GM23338 (cell line): ENCODE results near the gene CCSAP. TPM values are rescaled to one million over a fixed set of nuclear protein-coding genes. Genes with fewer than 3 reads are reported as not detected.

Experiments
- ATAC-seq: fragments of 200-7000 bp; cut with Tn5 transposase; 3 replicates; pipeline ENCODE4 v1.9.1; 2020
- DNase-seq: peaks from one replicate; pipeline ENCODE4 v3.0.0-alpha.2; 2015; ENCODE audit warnings: low spot score
- H2AFZ ChIP-seq: fragments of 200-600 bp; sonication (generic); 2 replicates; pipeline ENCODE4 v1.8.0; 2016; ENCODE audit warnings: antibody characterized with exemption, mild to moderate bottlenecking, moderate library complexity
- H3F3A ChIP-seq: fragments of 200-600 bp; sonication (generic); replicated peaks from 2 replicates; pipeline ENCODE4 v1.8.0; 2017; ENCODE audit warnings: antibody characterized with exemption, mixed run types, low read depth
- H3K27ac ChIP-seq: fragments of 200-600 bp; sonication (generic); 2 replicates; pipeline ENCODE4 v1.6.1; 2016; ENCODE audit warnings: low read depth
- H3K27me3 ChIP-seq: fragments of 200-600 bp; sonication (generic); 2 replicates; pipeline ENCODE4 v1.8.0; 2016; ENCODE audit warnings: mild to moderate bottlenecking, mixed run types, moderate library complexity; ENCODE audit not compliant: insufficient read depth
- H3K36me3 ChIP-seq: fragments of 200-600 bp; sonication (generic); 2 replicates; pipeline ENCODE4 v1.8.0; 2016; ENCODE audit warnings: mild to moderate bottlenecking; ENCODE audit not compliant: insufficient read depth
- H3K4me1 ChIP-seq: fragments of 200-600 bp; sonication (generic); 2 replicates; pipeline ENCODE4 v1.8.0; 2016; ENCODE audit warnings: mild to moderate bottlenecking, moderate library complexity; ENCODE audit not compliant: insufficient read depth
- H3K4me2 ChIP-seq: fragments of 200-600 bp; sonication (generic); 2 replicates; pipeline ENCODE4 v1.7.1; 2017; ENCODE audit warnings: mixed run types
- H3K4me3 ChIP-seq: fragments of 200-600 bp; sonication (generic); 2 replicates; pipeline ENCODE4 v1.6.1; 2016; ENCODE audit warnings: mixed run types
- H3K79me2 ChIP-seq: fragments of 200-600 bp; sonication (generic); replicated peaks from 2 replicates; pipeline ENCODE4 v1.8.0; 2017; ENCODE audit warnings: mild to moderate bottlenecking; ENCODE audit not compliant: insufficient read depth
- H3K9me2 ChIP-seq: fragments of 200-600 bp; sonication (generic); 2 replicates; pipeline ENCODE4 v1.8.0; 2017; ENCODE audit not compliant: insufficient read depth
- H4K20me1 ChIP-seq: fragments of 200-600 bp; sonication (generic); replicated peaks from 2 replicates; pipeline ENCODE4 v1.8.0; 2017; ENCODE audit warnings: mild to moderate bottlenecking; ENCODE audit not compliant: insufficient read depth
- H3K27ac Mint-ChIP-seq: 2 replicates; pipeline ENCODE4 v1.8.0; 2020; ENCODE audit warnings: inconsistent platforms, mild to moderate bottlenecking, moderate library complexity, mixed read lengths
- H3K27me3 Mint-ChIP-seq: 3 replicates; pipeline ENCODE4 v1.8.0; 2022; ENCODE audit warnings: low read depth, mild to moderate bottlenecking, moderate library complexity, mixed read lengths, inconsistent platforms; ENCODE audit not compliant: insufficient read depth, poor library complexity
- H3K36me3 Mint-ChIP-seq: 3 replicates; pipeline ENCODE4 v1.8.0; 2021; ENCODE audit warnings: low read depth, mild to moderate bottlenecking, inconsistent platforms, moderate library complexity, mixed read lengths
- H3K4me1 Mint-ChIP-seq: 3 replicates; pipeline ENCODE4 v1.8.0; 2020; ENCODE audit warnings: mild to moderate bottlenecking, inconsistent platforms, mixed read lengths
- H3K4me3 Mint-ChIP-seq: 3 replicates; pipeline ENCODE4 v1.8.0; 2021; ENCODE audit warnings: moderate library complexity, mild to moderate bottlenecking, inconsistent platforms, mixed read lengths
- H3K9me3 Mint-ChIP-seq: 3 replicates; pipeline ENCODE4 v1.8.0; 2020; ENCODE audit warnings: moderate library complexity, mild to moderate bottlenecking, inconsistent platforms, mixed read lengths
- CREB1 ChIP-seq: fragments of 250-450 bp; sonication (Bioruptor Pico); IDR thresholded peaks from 2 replicates; pipeline ENCODE4 v1.5.0; 2020; ENCODE audit warnings: low read depth, mild to moderate bottlenecking, moderate library complexity
- CTCF ChIP-seq, 2 experiments: fragments of 200-600 bp in 1 of 2; sonication (generic) in 1 of 2; conservative IDR thresholded peaks; 2 replicates each; pipeline versions ENCODE4 v1.5.1 to v1.6.1; 2016 to 2017; ENCODE audit warnings: antibody characterized with exemption in 2 of 2, low read depth in 2 of 2, mild to moderate bottlenecking in 2 of 2, moderate library complexity in 1 of 2
- ETS1 ChIP-seq: IDR thresholded peaks from 2 replicates; pipeline ENCODE4 v1.6.1; 2016; ENCODE audit warnings: antibody characterized with exemption
- EZH2 ChIP-seq: fragments of 200-600 bp; sonication (generic); IDR thresholded peaks from one replicate; pipeline ENCODE4 v1.8.0; 2017; ENCODE audit warnings: antibody characterized with exemption, mild to moderate bottlenecking, low read depth; ENCODE audit not compliant: unreplicated experiment
- EZH2phosphoT487 ChIP-seq: fragments of 200-600 bp; sonication (generic); IDR thresholded peaks from one replicate; pipeline ENCODE4 v1.8.1; 2018; ENCODE audit warnings: antibody characterized with exemption; ENCODE audit not compliant: unreplicated experiment
- JUNB ChIP-seq: IDR thresholded peaks from one replicate; pipeline ENCODE4 v1.6.1; 2016; ENCODE audit warnings: antibody characterized with exemption; ENCODE audit not compliant: unreplicated experiment
- NANOG ChIP-seq: IDR thresholded peaks from 2 replicates; pipeline ENCODE4 v1.6.1; 2016; ENCODE audit warnings: antibody characterized with exemption, borderline replicate concordance
- POLR2AphosphoS5 ChIP-seq: IDR thresholded peaks from 2 replicates; pipeline ENCODE4 v1.6.1; 2016; ENCODE audit warnings: antibody characterized with exemption, low read depth
- STAT1 ChIP-seq: IDR thresholded peaks from one replicate; pipeline ENCODE4 v1.6.1; 2016; ENCODE audit warnings: antibody characterized with exemption; ENCODE audit not compliant: unreplicated experiment
- ZNF114 ChIP-seq: fragments of 250-450 bp; sonication (Bioruptor Pico); IDR thresholded peaks from 2 replicates; pipeline ENCODE4 v1.5.0; 2020; ENCODE audit warnings: mild to moderate bottlenecking, moderate library complexity
- ZNF331 ChIP-seq: fragments of 250-450 bp; sonication (Bioruptor Pico); IDR thresholded peaks from 2 replicates; pipeline ENCODE4 v1.5.0; 2020; ENCODE audit warnings: low read depth, mild to moderate bottlenecking, moderate library complexity
- ZNF462 ChIP-seq: fragments of 250-450 bp; sonication (Bioruptor Pico); IDR thresholded peaks from 2 replicates; pipeline ENCODE4 v1.5.0; 2020; ENCODE audit warnings: mild to moderate bottlenecking, moderate library complexity
- polyA plus RNA-seq: library from polyadenylated mRNA; unstranded; fragments of >200 nt; fragmentation: Nextera tagmentation; extraction: Ambion mirVana; gene quantifications from 2 replicates; pipeline ENCODE4 v1.2.1, GENCODE V29; 2016
- total RNA-seq: library from RNA; depleted of rRNA; stranded (reverse); fragments of >200 nt; shearing (Covaris generic); gene quantifications from 2 replicates; pipeline ENCODE4 v1.2.3, GENCODE V29; 2014
- TF ChIP-seq, protein P1 (sequence below): IDR thresholded peaks from one replicate; pipeline ENCODE4 v1.6.1; 2018; ENCODE audit warnings: antibody characterized with exemption; ENCODE audit not compliant: unreplicated experiment

The CCSAP gene
- total and polyA plus RNA-seq, 2 experiments from 2014 or later, result 4.2 to 13.3 TPM

- H3K79me2 ChIP-seq, result peaks cover 67% of the 10 kb centered on the region
- no peaks in the 10 kb centered on the region for H3F3A ChIP-seq
- no peaks in the 10 kb centered on the region for H3K9me2 ChIP-seq
- no peaks in the 10 kb centered on the region for H3K27me3 ChIP-seq
- H4K20me1 ChIP-seq, result peaks cover 17% of the 10 kb centered on the region; the same call in 1 of the 2 replicates
- peaks cover 11% of the 10 kb centered on the region; the same call in 1 of the 2 replicates for H3K4me1 ChIP-seq
- Mint-ChIP-seq H3K36me3 (peaks cover 14% of the 10 kb centered on the region), H3K27me3 (no peaks in the 10 kb centered on the region), H3K4me1 (peaks cover 15% of the 10 kb centered on the region; the same call in 2 of the 3 replicates), H3K9me3 (no peaks in the 10 kb centered on the region), H3K4me3 (no peak overlapping the region), H3K27ac (no peak overlapping the region)
- H2AFZ ChIP-seq, result no peak overlapping the region
- no peak overlapping the region for H3K27ac ChIP-seq
- ATAC-seq, result no peak
- no peaks in the 10 kb centered on the region for H3K36me3 ChIP-seq
- H3K4me3 ChIP-seq, result no peak overlapping the region
- H3K4me2 ChIP-seq, result no peak overlapping the region; the same call in 1 of the 2 replicates
- no peak for TF ChIP-seq NANOG
- TF ChIP-seq ETS1, result no peak
- no peak for TF ChIP-seq CREB1 (CRISPR knock-in tag)
- TF ChIP-seq ZNF114 (CRISPR knock-in tag), result no peak
- TF ChIP-seq POLR2AphosphoS5, result no peak
- no peak for TF ChIP-seq ZNF331 (CRISPR knock-in tag)
- TF ChIP-seq ZNF462 (CRISPR knock-in tag), result no peak
- no peak for TF ChIP-seq CTCF (conservative IDR thresholded peaks at IDR 0.05; ENCODE audit: low read depth in 2 of 2)
- no peak for TF ChIP-seq STAT1
- no peak for TF ChIP-seq JUNB
- TF ChIP-seq EZH2, result no peak
- TF ChIP-seq EZH2phosphoT487, result no peak
- TF ChIP-seq, protein P1, sequence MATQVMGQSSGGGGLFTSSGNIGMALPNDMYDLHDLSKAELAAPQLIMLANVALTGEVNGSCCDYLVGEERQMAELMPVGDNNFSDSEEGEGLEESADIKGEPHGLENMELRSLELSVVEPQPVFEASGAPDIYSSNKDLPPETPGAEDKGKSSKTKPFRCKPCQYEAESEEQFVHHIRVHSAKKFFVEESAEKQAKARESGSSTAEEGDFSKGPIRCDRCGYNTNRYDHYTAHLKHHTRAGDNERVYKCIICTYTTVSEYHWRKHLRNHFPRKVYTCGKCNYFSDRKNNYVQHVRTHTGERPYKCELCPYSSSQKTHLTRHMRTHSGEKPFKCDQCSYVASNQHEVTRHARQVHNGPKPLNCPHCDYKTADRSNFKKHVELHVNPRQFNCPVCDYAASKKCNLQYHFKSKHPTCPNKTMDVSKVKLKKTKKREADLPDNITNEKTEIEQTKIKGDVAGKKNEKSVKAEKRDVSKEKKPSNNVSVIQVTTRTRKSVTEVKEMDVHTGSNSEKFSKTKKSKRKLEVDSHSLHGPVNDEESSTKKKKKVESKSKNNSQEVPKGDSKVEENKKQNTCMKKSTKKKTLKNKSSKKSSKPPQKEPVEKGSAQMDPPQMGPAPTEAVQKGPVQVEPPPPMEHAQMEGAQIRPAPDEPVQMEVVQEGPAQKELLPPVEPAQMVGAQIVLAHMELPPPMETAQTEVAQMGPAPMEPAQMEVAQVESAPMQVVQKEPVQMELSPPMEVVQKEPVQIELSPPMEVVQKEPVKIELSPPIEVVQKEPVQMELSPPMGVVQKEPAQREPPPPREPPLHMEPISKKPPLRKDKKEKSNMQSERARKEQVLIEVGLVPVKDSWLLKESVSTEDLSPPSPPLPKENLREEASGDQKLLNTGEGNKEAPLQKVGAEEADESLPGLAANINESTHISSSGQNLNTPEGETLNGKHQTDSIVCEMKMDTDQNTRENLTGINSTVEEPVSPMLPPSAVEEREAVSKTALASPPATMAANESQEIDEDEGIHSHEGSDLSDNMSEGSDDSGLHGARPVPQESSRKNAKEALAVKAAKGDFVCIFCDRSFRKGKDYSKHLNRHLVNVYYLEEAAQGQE, result no peak
- DNase-seq, result no peak
These were observed 56.6 kb downstream of the CCSAP start for GRCh38 chr1:229286099-229286766.
